Measurements from ENCODE around the gene GLYR1.
"Not testable (repeated sequence)": the region's sequence is repeated elsewhere in the genome, so short reads cannot be mapped to it uniquely, and the experiment has no call there.

The GLYR1 gene

GRCh38 chr16:4846901-4847773, at the start of gene GLYR1, which contains the start of gene UBN1:
TSS of gene GLYR1 (minus strand) at chr16:4847288. CDS start at chr16:4847265, 23 bp downstream.
TSS of gene UBN1 (plus strand) at chr16:4847481. CDS start at chr16:4852918, 5,437 bp downstream.
- in situ Hi-C loops (cut with HindIII; ENCODE audit: low pct_ligation_motif_present, low pct_unique_long_range_greater_than_20kb, low sequenced_read_pairs) = no loop called here
- DNase-seq = peak; percentile 99

GRCh38 chr16:4896761-4897160, 49.7 kb upstream of the GLYR1 start:
- in situ Hi-C loops (cut with HindIII; ENCODE audit: low pct_ligation_motif_present, low pct_unique_long_range_greater_than_20kb, low sequenced_read_pairs); DNase-seq: not testable (repeated sequence)

- in situ Hi-C loops (cut with HindIII; ENCODE audit: low pct_ligation_motif_present, low pct_unique_long_range_greater_than_20kb, low sequenced_read_pairs) = no loop called here
- no peak for DNase-seq
Observed at GRCh38 chr16:4895366-4895765, 48.3 kb upstream of the GLYR1 start.

- DNase-seq = no peak
- in situ Hi-C loops (cut with HindIII; ENCODE audit: low pct_ligation_motif_present, low pct_unique_long_range_greater_than_20kb, low sequenced_read_pairs) = no loop called here
Observed at GRCh38 chr16:4894276-4895150, 47.4 kb upstream of the GLYR1 start.

- in situ Hi-C loops (cut with HindIII; ENCODE audit: low pct_ligation_motif_present, low pct_unique_long_range_greater_than_20kb, low sequenced_read_pairs) = no loop called here
- DNase-seq = no peak
Observed at GRCh38 chr16:4893103-4893862, 46.2 kb upstream of the GLYR1 start.

- in situ Hi-C loops (cut with HindIII; ENCODE audit: low pct_ligation_motif_present, low pct_unique_long_range_greater_than_20kb, low sequenced_read_pairs) = no loop called here
- DNase-seq = no peak
Observed at GRCh38 chr16:4892361-4893102, 45.4 kb upstream of the GLYR1 start.

- DNase-seq = no peak
- in situ Hi-C loops (cut with HindIII; ENCODE audit: low pct_ligation_motif_present, low pct_unique_long_range_greater_than_20kb, low sequenced_read_pairs) = no loop called here
Observed at GRCh38 chr16:4891886-4892216, 44.8 kb upstream of the GLYR1 start.

GRCh38 chr16:4891097-4891885, 44.2 kb upstream of the GLYR1 start:
- in situ Hi-C loops (cut with HindIII; ENCODE audit: low pct_ligation_motif_present, low pct_unique_long_range_greater_than_20kb, low sequenced_read_pairs) = no loop called here
- DNase-seq = no peak

- DNase-seq = no peak
- in situ Hi-C loops (cut with HindIII; ENCODE audit: low pct_ligation_motif_present, low pct_unique_long_range_greater_than_20kb, low sequenced_read_pairs) = no loop called here
Observed at GRCh38 chr16:4890686-4891085, 43.6 kb upstream of the GLYR1 start.

- DNase-seq = no peak
- in situ Hi-C loops (cut with HindIII; ENCODE audit: low pct_ligation_motif_present, low pct_unique_long_range_greater_than_20kb, low sequenced_read_pairs) = no loop called here
Observed at GRCh38 chr16:4890026-4890425, 42.9 kb upstream of the GLYR1 start.

- in situ Hi-C loops (cut with HindIII; ENCODE audit: low pct_ligation_motif_present, low pct_unique_long_range_greater_than_20kb, low sequenced_read_pairs) = no loop called here
- DNase-seq = no peak
Observed at GRCh38 chr16:4888428-4889135, 41.5 kb upstream of the GLYR1 start.

GRCh38 chr16:4886151-4886550, 39.1 kb upstream of the GLYR1 start:
- in situ Hi-C loops (cut with HindIII; ENCODE audit: low pct_ligation_motif_present, low pct_unique_long_range_greater_than_20kb, low sequenced_read_pairs) = no loop called here

GRCh38 chr16:4884972-4885874, 38.1 kb upstream of the GLYR1 start:
- DNase-seq = no peak
- in situ Hi-C loops (cut with HindIII; ENCODE audit: low pct_ligation_motif_present, low pct_unique_long_range_greater_than_20kb, low sequenced_read_pairs) = no loop called here

More at GRCh38 chr16:4886151-4886550, 39.1 kb upstream of the GLYR1 start:
- DNase-seq = no peak

GRCh38 chr16:4884209-4884608, 37.1 kb upstream of the GLYR1 start:
- in situ Hi-C loops (cut with HindIII; ENCODE audit: low pct_ligation_motif_present, low pct_unique_long_range_greater_than_20kb, low sequenced_read_pairs) = no loop called here
- no peak for DNase-seq

GRCh38 chr16:4883501-4883900, 36.4 kb upstream of the GLYR1 start:
- in situ Hi-C loops (cut with HindIII; ENCODE audit: low pct_ligation_motif_present, low pct_unique_long_range_greater_than_20kb, low sequenced_read_pairs) = no loop called here
- DNase-seq = no peak
